T-helper 22 cell (primary cell): Measurements from ENCODE around the gene SCNN1G.
"Not testable (repeated sequence)": the region's sequence is repeated elsewhere in the genome, so short reads cannot be mapped to it uniquely, and the experiment has no call there.

Experiments used
- DNase-seq: peaks from one replicate; pipeline ENCODE4 v3.0.0-alpha.2; 2020; ENCODE audit warnings: low read depth

SCNN1G gene

DNA sequence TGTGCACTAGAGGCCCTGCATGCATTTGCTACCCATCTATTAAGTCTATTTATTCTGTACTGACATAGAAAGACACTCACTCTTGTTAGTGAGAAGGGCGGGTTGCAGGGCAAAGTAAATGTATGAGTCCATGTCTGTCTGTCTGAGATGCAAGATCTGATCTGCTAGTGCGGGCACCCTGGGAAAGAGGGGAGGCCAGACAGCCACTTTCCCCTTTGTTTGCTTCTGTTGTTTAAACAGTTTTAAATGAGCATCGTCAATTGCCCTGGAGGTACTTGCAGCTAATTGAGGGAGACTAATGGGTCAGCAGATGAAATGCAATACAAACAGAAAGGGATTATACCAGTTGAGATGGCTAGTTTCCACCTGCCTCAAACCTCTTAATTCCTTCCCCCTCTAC lies 24.9 kb downstream of the SCNN1G start:
- no peak for DNase-seq

DNA sequence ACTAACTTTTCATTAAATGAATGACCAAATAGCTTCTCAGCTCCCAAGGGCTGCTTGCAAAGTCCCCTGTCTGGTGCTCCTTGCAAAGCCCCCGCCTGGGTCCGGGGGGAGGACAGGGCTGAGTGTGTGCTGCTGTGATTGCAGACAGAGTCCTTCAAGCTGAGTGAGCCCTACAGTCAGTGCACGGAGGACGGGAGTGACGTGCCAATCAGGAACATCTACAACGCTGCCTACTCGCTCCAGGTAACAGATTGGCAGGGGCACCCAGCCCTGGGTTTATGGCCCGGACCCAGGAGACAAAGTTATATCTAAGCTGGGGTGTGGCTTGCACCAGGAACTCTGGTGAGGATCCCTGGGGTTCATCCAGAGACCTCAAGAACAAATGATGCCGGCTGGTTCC lies 27.1 kb downstream of the SCNN1G start:
- no peak for DNase-seq

DNA sequence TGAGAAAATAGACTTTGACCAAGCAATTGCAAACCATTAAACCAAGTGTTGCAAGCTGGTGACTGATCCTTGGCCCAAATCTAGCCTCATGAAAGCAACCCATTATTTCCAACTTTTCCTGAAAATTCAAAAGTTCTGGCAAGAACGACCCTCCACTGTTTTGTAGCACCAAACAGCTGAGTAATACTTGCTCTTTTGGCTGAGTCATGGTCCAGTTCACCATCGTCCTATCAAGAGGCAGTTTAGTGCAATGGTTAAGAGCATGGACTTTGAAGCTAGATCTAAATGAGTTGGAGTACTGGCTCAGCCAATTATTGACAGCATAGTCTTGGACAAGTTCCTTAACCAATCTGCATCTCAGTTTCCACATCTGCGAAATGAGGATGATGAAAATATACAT lies 31.3 kb downstream of the SCNN1G start:
- no peak for DNase-seq

DNA sequence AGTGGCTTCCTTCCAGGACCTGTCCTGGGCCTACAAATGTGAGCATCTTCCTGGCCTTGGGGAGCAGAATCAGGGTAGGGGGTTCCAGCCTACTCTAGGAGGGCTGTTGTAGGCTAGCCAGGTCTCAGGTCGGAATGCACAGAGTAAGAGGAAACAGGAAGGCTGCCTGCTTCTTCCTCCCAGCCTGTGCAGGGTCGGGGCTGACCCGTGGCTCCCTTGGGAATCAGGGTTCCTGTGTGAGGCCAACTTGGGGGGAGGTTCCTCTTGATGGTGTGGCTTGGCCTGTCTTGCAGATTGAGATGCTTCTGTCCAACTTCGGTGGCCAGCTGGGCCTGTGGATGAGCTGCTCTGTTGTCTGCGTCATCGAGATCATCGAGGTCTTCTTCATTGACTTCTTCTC lies 32.3 kb downstream of the SCNN1G start:
- no peak for DNase-seq

DNA sequence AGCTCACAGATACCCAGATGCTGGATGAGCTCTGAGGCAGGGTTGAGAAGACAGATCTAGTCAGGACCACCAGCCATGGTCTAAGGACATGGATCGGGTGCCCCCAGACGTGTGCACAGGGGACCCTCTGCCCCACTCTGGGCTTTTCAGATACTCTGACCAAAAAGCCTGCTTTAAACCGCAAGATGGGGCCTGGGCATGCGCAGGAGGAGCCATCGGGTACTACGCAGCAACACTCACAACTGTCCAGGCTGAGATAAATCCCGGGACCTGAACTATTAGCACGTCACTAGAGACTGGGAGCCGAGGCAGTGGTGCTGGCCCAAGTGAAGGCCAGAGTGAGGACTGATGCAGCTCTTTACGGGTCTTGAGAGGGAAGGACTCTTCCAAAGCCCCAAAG lies 32.9 kb downstream of the SCNN1G start:
- no peak for DNase-seq

DNA sequence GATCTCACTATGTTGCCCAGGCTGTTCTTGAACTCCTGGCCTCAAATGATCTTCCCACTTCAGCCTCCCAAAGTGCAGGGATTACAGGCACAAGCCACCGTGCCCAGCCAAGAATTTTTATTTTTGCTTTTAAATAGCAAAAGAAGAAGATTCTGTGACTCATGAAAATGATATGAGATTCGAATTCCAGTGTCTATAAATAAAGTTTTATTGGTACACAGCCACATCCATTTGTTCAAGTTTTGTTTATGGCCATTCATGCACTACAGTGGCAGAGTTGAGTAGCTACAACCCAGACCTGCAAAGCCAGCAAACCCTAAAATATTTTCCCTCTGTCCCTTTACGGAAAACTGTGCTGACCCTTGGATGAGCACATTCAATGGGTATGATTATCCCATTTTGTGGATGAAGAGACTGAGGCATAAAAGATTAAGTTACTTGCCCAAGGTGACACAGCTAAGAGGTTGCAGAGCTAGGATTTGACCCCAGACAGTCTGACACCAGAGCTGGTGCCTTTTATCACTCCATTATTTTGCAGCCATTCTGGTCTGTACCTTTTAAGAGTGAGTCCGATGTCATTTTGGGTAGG lies 34.2 kb downstream of the SCNN1G start:
- no peak for DNase-seq

DNA sequence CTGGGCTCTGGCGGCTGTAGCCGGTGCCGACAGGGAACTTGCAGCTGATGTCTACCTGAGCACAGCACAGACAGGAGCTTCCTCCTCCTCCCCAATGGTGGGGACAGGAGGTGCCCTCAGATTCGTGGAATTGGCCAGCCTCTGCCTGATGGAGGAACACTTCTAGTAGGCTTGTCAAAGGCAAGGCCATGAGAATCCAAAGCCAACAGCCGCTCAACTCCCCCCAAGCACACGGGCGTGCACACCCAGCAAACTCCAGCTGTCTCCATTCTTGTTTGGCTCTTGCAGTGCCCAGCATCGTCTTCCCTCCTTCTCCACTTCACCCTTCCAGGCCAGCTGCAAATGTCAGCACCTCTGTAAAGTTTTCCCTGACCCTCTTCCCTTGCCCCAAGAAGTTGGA lies 35.1 kb downstream of the SCNN1G start:
- DNase-seq = no peak

DNA sequence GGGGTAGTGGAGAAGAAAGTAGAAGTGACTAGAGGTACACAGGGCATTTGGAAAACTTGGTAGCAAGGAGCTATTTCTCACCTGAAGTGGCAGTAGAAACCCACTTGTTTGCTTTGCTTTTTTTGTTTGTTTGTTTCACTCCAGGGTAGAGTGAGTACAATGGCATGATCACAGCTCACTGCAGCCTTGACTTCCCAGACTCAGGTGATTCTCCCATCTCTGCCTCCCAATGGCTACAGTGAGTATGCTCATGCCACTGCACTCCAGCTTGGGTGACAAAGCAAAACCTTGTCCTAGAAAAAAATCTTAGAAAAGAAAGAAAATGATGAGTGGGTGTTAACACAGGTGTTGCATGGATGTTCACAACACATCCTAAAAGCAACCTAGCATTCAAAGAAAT lies 40.4 kb downstream of the SCNN1G start:
- no peak for DNase-seq

DNA sequence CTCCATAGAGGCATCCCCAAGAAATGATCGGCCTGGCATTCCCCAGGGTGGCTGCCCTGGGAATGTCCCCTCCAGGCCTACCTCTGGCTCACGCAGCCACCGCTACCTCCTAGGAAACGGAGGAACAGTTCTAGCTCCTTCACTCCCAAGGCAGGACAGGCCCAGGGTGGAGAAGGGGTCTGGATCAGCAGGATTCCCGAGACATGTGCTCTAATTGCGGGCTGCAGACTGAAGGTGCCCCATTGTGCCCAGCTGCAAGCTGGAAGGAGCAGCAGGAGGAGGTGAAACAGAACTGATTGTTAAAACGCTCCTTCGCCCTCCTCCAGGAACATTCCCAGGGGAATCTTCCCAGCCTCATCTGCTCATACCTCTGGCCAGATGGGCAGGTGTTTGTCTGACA lies 40.8 kb downstream of the SCNN1G start:
- no peak for DNase-seq

DNA sequence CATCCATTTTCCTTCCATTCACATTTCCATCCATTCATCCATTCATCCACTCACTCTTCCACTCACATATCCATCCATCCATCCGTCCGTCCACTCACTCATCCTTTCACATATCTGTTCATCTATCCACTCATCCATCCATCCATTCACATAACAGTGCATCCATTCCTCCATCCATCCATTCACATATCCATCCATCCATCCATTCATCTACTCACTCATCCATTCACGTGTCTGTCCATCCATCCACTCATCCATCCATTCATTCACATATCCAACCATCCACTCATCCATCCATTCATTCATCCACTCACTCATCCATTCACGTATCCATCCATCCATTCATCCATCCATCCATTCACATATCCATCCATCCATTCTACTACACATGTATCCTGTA lies 42.6 kb downstream of the SCNN1G start:
- DNase-seq = no peak

DNA sequence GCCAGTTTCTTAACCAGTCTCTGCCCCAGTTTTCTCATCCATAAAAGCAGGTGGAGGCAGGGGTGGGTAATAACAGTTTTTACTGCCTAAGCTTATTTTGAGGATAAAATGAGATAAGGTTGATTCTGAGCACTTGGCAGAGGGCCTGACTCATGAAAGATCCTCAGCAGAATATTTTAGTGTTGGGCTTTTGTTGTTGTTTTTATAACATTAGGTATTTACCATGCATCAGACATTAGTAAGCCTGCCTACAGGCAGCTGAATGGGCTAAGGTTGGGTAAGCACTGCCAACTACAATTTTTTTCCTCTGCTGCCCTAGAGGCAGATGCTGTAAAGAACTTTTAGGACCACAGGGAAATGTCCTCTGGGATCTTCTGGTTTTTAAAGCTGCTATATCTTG lies 43.1 kb downstream of the SCNN1G start:
- DNase-seq = no peak

DNA sequence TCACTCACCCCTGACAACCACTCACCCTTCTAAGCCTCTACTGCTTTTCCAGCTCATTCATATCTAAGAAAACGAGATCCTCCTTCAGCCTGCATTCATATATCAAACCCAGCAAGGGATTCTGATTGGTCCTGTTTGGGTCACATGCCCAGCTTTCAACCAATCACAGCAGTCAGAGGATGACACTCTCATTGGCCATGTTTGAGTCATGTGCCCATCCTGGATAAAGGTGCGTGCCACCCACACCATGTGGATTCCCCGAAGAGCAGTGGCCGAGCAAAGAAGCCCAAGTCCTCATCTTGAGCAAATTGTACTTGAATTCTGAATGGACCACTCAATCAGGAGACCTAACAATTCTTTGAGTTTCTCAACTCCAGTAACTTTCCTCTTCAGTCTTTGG lies 45.0 kb downstream of the SCNN1G start:
- DNase-seq = no peak

DNA sequence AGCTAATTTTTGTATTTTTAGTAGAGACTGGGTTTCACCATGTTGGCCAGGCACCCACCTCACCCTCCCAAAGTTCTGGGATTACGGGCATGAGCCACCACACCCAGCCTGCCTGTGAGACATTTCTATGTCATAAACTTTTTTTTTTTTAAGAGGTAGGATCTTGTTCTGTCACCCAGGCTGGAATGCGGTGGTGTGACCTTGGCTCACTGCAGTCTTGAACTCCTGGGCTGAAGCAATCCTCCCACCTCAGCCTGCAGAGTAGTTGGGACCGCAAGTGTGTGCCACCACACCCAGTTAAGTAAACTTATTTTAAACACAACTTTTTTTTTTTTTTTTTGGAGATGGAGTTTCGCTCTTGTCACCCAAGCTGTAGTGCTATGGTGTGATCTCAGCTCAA lies 47.2 kb downstream of the SCNN1G start:
- no peak for DNase-seq

DNA sequence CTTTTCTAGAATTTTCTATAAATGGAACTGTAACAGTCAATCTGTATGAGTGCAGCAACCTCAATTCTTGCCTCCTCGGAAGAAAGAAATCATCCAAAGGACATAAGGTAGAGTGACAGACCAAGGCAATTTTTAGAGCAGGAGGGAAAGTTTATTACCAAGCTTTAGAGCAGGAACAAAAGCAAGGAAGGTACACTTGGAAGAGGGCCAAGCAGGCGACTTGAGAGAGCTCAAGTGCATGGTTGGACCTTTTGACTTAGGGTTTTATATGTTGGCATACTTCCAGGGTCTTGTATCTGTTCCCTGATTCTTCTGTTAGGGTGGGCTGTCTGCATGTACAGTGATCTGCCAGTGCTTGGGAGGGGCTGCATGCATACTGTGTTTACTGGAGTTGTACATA lies 50.3 kb downstream of the SCNN1G start:
- no peak for DNase-seq

DNA sequence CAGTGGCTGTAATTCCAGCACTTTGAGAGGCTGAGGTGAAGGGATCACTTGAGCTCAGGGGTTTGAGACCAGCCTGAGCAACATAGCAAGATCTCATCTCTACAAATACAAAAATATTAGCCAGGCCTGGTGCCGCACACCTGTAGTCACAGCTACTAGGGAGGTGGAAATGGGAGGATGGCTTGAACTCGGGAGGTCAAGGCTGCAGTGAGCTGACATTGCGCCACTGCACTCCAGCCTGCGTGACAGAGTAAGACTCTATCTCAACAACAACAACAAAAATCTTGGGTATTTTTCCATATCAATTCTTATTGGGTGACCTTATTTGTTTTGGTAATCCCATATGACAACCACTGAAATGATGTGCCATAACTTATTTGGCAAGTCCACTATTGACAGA lies 52.6 kb downstream of the SCNN1G start:
- no peak for DNase-seq

DNA sequence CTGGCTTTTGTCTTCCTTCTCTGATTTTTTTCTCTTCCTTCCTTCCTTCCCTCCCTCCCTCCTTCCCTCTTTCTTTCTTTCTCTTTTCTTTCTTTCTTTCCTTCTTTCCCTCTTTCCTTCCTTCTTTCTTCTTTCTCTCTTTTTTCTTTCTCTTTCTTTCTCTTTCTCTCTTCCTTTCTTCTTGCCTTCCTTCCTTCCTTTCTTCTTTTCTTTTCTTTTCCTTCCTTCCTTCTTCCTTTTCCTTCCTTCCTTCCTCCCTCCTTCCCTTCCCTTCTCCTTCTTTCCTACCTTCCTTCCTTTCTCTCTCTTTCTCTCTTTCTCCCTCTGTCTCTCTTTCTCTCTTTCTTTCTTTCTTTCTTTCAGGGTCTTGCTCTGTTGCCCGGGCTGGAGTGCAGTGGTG lies 54.4 kb downstream of the SCNN1G start:
- no peak for DNase-seq

DNA sequence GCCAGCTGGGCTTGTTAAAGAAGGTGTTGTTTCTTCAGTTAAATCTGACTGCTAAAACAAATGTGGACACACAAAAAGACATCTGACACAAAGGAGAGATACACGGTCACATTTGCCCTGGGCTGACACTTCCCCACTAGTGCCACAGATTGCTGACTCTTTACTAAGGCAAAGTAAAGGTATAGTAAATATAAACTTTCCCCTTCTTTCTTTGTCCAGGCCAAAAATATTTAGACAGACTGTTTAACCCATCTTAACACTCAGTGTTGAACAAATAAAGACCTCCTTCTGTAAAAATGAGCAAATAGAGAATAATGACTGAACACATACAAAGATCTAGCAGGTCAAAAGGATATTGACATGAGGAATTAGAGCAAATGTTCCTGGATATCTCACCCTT lies 58.4 kb downstream of the SCNN1G start:
- DNase-seq = no peak

DNA sequence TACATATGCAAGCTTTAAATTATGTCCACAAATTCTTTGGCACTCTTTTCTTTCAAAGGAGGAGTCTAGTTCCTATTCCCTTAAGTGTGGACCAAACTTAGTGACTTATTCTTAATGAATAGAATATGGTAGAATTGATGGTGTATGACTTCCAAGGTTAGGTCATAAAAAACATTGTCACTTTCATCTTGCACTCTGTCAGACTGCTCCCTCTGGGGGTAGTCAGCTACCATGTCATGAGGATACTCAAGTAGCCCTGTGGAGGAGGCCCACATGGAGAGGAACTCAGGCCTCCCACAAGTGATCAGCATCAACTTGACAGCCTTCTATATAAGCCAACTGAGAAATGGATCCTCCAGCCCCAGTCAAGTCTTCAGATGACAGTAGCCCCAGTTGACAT lies 61.6 kb downstream of the SCNN1G start:
- no peak for DNase-seq

DNA sequence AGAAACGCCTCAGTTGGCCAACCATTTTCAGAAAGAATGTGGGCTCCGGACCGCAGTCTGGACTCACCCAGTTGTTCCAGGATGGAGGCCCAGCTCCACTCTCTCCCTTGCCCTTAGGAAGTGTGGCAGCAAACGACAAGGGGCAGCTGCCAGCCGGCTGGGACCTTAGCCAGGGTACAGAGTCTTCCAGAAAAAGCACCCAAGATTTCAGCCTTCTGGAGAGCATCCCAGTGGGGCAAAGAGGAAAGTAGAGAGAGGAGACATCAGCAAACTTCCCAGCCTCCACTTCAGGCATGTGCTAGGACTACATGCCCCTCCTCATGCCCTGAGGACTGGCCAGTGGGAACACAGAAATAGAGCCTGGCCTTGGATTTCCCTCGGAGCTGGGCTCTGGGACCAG lies 62.7 kb downstream of the SCNN1G start:
- DNase-seq = no peak

DNA sequence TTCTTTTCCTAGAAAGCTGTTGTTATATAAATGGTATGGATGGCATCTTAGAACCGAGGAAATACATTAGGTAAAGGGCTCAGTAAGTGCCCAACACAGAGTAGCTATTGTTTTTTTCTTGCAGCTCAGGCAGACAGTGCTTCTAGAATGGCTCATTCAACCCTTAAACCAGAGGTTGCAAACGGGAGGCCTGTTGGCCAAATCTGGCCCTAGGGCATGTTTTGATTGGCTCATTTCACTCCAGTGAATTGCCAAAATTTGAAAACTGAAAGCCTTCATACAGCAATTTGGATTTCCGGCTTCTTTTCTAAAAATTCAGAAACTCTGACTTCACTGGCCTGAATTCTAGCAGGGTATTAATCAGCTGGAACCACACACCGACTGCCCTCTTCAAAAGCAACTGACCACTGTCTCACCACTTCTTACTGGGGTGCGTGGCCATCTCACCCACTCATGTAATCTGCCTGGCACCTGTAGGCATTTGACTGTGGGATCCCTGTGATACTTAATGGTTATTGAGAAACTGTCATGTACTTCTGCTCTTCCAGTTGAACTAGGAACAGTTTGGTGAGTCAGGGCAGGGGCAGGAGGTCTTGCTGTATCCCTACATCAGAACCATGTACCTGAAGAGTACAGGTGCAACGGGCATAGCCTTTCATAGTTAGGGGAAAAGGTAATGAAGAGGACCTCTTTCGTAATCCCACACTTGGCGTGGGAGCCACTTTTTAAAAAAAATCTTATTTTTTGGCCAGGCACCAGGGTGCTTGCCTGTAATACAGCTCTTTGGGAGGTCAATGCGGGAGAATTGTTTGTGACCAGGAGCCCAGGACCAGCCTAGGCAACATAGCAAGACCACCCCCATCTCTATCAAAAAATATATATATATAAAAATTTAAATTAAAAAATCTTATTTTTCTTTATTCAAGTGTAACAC lies 66.0 kb downstream of the SCNN1G start:
- no peak for DNase-seq

DNA sequence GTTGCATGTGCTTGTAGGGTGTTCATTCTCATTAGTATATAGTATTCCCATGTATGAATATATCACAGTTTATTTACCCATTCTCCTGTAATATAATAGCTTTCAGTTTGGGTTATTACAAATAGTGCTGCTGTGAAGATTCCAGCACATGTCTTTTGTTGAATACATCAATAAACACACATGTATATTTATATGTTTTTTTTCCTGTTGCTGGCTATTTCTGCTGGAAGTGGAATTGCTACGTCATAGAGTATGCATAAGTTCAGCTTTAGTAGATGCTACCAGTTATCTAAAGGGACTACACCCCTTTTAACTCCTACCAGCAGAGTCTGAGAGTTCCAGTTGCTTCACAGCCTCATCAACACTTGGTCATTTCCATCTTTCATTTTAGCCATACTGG lies 67.3 kb downstream of the SCNN1G start:
- DNase-seq = no peak

DNA sequence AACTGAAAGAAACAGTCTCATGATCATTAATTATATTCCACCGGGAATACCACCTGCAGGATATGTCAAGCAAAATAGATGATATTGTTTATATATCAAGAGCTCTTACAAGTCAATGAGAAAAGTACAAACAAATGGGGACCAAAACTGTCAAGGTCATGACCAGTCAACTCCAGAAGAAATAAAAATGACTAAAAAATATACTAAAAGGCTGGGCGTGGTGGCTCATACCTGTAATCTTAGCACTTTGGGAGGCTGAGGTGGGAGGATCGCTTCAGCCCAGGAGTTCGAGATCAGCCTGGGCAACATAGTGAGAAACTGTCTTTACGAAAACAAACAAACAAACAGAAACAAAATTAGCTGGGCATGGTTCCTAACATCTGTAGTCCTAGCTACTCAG lies 69.8 kb downstream of the SCNN1G start:
- no peak for DNase-seq

DNA sequence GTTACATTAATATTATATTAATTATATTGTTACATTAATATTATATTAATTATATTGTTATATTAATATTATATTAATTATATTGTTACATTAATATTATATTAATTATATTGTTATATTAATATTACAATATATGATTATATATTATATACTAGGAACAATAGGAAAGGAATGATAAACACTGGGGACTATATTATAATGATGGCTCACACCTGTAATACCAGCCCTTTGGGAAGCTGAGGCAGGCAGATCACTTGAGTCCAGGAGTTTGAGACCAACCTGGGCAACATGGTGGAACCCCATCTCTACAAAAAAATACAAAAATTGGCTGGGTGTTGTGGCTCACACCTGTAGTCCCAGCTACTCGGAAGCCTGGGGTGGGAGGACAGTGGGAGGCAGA lies 71.1 kb downstream of the SCNN1G start:
- DNase-seq = not testable (repeated sequence)

DNA sequence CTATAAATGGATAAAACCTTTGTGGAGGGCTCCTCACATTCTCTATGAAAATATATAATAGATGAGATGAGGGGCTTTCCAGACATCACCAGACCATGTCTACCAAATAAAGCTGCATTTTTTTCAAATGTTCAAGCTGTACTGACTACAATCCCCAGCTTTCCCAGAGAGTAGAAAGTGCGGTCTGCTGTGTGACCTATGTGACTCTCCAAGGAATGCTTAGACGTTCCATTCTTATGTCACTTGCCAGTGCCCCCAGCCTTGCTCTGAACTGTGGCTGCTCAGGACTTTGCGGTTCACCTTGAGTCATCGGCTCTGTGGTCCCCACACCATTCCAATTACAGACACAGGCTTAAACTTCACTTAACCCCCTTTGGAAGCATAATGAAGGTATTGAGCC lies 71.8 kb downstream of the SCNN1G start:
- no peak for DNase-seq
